LNCaP clone FGC (cell line): Measurements from ENCODE around the gene ACHE.
A peak's percentile ranks its signal among the peaks of the same experiment; 100 is the strongest.

Experiments
- DNase-seq: peaks from one replicate; pipeline ENCODE4 v3.0.0-alpha.2; 2011; ENCODE audit warnings: low read depth
- H3K4me3 ChIP-seq: 2 replicates; pipeline ENCODE4 v1.5.1; 2011; ENCODE audit warnings: mild to moderate bottlenecking, low read depth, low read length, control low read depth
- CTCF ChIP-seq: IDR thresholded peaks from 2 replicates; pipeline ENCODE4 v1.5.1; 2012; ENCODE audit warnings: mild to moderate bottlenecking; ENCODE audit not compliant: control insufficient read depth, insufficient read depth; ENCODE audit errors: extremely low read depth

Gene ACHE

GRCh38 chr7:100902638-100903037, 7.0 kb upstream of the ACHE start:
- no peak for TF ChIP-seq CTCF
- H3K4me3 ChIP-seq: no peak overlapping the region
- no peak for DNase-seq

DNA sequence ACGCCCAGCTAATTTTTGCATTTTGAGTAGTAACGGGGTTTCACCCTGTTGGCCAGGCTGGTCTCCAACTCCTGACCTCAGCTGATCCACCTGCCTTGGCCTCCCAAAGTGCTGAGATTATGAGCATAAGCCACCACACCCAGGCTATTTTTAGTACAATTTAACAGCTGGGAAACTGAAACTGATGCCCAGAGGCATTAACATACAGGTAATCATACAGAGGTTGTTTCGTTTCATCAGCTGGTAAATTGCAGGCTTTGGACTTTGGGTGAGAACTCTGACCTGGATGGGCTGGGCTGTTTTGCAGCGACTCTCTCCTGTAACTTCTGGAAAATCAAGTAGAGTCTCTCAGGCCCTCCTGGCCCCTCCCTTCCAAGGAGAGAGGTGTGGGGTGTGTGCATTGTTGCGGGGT, 6.2 kb upstream of the ACHE start:
- no peak for DNase-seq
- TF ChIP-seq CTCF: no peak
- H3K4me3 ChIP-seq: no peak overlapping the region

DNA sequence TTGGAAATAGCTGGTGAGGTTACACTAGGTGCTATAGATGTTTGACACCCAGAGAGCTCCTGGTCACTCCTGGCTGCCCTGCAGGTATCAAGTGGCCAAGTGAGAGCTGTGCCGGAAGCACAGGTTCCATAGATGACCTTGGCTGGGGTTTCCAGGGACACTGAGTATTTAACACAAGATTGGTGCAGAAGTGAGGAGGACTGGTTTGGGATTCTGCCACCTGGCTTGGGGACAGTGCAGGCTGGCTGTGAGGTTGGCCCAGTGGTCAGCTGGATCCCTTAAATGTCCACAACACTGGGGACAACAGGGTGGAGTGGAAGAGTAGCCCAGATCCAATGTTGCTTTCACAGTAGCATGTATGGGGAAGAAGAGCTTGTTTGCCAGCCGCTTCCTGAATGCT, 5.3 kb upstream of the ACHE start:
- no peak overlapping the region for H3K4me3 ChIP-seq
- no peak for TF ChIP-seq CTCF
- DNase-seq: no peak

GRCh38 chr7:100899432-100899831, 3.7 kb upstream of the ACHE start:
- DNase-seq: no peak

DNA sequence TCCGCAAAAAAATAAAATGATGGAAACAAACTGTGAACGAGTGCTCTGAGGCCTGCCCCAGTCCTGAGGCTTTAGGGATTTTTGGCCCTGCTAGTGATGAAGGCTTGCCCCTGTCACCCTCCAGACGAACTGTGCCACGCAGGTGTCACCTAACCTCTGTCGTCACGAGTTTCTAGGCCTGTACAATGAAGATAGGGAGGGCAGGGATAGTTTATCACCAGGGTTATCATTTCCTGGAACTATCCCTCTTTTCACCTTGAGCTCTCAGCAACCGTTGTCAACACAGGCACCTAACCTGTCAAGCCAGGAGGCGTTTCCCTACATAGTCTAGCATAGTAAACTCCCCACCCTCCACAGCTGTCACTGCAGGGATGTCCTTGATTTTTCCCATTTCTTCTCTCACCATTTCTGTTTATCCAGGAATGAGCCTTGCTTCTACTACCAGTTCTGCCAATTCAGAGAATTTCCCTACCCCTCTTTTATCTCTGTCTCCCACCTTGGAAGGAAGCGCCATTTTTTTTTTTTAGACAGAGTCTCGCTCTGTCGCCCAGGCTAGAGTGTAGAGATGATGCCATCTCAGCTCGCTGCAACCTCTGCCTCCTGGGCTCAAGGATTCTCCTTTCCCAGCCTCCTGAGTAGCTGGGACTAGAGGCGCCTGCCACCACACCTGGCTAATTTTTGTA, 2.2 kb upstream of the ACHE start:
- no peak overlapping the region for H3K4me3 ChIP-seq
- no peak for DNase-seq
- no peak for TF ChIP-seq CTCF

More at GRCh38 chr7:100899432-100899831, 3.7 kb upstream of the ACHE start:
- no peak for TF ChIP-seq CTCF
- H3K4me3 ChIP-seq: no peak overlapping the region

DNA sequence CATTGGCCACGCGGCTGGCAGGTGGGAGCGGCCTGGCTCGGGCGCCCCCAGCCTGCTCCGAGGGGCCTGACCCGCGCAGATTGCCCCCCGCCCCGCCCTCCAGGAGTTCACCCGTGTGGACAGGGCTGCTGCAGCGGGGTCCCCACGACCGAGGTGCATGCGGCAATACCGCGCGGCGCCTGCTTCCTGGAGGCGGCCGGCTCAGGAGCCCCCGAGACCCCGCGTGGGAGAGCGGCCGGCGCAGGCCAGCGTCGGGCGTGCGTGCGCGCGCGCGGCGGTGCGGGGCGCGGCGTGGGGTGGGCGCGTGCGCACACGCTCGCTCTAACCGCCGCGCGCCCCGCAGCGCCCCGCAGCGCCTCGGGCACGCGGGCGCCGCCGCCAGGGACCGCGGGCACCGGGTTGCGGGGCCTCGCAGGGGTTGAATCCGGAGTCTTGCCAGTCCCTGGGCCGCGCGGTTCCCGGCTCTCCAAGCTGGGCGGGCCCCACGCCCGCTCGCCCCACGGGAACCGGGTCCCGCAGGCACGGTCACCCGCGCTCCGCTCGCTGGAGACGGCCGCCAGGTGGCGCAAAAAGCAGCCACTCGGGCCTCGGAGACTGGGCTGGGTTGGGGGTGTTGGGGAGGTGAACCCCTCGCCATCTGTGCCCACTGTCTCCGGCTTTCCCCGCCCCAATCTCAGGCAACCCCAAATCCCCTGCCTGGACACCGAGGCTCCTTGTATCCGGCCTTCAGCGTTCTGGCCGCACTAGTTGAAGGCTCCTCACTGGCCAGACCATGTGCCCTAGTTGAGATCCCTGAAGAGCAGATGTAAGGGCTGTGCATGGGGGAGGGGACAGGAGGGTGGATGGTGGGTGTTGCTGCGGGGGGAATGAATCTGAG, 1.3 kb upstream of the ACHE start:
- DNase-seq: no peak
- peak; percentile 72 for TF ChIP-seq CTCF

More for the DNA sequence above, 1.3 kb upstream of the ACHE start:
- no peak overlapping the region for H3K4me3 ChIP-seq
